ENCODE data around the gene CCDC18.

DNA sequence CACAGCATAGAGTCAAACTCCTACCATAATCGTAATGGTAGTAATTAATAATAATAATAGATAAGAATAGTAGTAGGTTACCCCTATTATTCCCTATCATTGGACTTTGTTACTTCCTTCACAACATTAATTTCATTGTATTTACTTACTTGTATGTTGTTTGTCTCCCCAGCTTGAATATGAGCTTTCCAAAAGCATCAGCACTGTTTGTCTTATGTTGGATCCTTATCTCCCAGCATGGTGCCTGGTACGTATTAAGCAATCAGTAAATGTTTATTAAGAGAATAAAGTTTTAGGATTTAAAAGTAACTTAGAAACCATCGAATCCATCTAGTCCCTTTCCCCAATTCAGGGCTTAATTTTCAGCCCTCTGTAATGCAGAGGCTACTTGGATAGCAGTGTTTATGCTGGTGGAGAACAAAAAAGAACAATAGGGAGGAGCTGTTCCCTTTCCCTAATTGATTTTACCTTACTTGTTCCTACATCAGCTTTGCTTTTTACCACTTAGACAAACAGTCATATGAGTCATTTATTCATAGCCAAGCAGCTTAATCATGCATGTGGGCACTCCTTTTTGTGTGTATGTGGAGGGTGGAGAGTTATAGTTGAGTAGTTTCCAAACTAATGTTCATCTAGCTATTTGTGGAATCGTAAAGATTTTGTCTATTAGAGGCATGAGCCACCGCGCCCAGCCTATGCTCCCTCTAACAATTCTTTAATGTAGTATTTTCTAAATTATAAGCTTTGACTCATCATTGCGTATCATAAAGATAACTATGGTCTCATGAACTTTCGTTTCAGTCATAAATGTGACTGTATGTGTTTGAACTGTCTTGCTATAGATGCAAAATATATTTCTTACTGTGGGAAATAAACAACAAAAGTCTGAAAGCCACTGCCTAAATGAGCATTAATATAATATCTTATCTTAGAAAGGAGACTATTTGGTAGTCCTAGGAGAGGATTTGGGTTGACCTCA lies 144.3 kb downstream of the CCDC18 start:
- no peak for TF ChIP-seq POLR2A (IDR thresholded peaks at IDR 0.05)
- TF ChIP-seq, protein P1, sequence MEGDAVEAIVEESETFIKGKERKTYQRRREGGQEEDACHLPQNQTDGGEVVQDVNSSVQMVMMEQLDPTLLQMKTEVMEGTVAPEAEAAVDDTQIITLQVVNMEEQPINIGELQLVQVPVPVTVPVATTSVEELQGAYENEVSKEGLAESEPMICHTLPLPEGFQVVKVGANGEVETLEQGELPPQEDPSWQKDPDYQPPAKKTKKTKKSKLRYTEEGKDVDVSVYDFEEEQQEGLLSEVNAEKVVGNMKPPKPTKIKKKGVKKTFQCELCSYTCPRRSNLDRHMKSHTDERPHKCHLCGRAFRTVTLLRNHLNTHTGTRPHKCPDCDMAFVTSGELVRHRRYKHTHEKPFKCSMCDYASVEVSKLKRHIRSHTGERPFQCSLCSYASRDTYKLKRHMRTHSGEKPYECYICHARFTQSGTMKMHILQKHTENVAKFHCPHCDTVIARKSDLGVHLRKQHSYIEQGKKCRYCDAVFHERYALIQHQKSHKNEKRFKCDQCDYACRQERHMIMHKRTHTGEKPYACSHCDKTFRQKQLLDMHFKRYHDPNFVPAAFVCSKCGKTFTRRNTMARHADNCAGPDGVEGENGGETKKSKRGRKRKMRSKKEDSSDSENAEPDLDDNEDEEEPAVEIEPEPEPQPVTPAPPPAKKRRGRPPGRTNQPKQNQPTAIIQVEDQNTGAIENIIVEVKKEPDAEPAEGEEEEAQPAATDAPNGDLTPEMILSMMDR (IDR thresholded peaks at IDR 0.05): no peak

Data from thyroid gland (tissue), 4 donors.